ENCODE results near the gene ZNF664.

Gene ZNF664

GRCh38 chr12:123990511-123990910 lies 17.5 kb downstream of the ZNF664 start:
- no peaks in the 10 kb centered on the region for H3K9me2 ChIP-seq (replicated peaks; ENCODE audit: control insufficient read depth, low read length)
- no peaks in the 10 kb centered on the region for H4K20me1 ChIP-seq (ENCODE audit: control insufficient read depth, insufficient read depth, low read depth, low read length)
- peaks cover 29% of the 10 kb centered on the region for H3K79me2 ChIP-seq (ENCODE audit: control insufficient read depth, low read length)
- H3K27ac ChIP-seq (ENCODE audit: low read depth, low read length): no peak overlapping the region
- H3F3A ChIP-seq (ENCODE audit: control insufficient read depth, insufficient read depth): no peaks in the 10 kb centered on the region
- TF ChIP-seq CTCF (IDR thresholded peaks at IDR 0.05; ENCODE audit: low read depth, low read length, poor library complexity, severe bottlenecking): no peak
- no peak for TF ChIP-seq EZH2phosphoT487 (IDR thresholded peaks at IDR 0.05; ENCODE audit: borderline replicate concordance, low read length)
- no peaks in the 10 kb centered on the region for H3K27me3 ChIP-seq (ENCODE audit: control insufficient read depth, low read length)
- H3K36me3 ChIP-seq (ENCODE audit: control insufficient read depth, low read length): peaks cover 91% of the 10 kb centered on the region
- H3K4me3 ChIP-seq (ENCODE audit: low read length): no peak overlapping the region
- H3K4me1 ChIP-seq (ENCODE audit: control insufficient read depth, low read length): peaks cover 15% of the 10 kb centered on the region
- no peak overlapping the region for H3K4me2 ChIP-seq (ENCODE audit: low read length)
- no peaks in the 10 kb centered on the region for H3K9me3 ChIP-seq (ENCODE audit: control insufficient read depth, insufficient read depth, low read length)

GRCh38 chr12:123991372-123991951 lies 18.4 kb downstream of the ZNF664 start:
- TF ChIP-seq EZH2phosphoT487 (IDR thresholded peaks at IDR 0.05; ENCODE audit: borderline replicate concordance, low read length): no peak
- no peak overlapping the region for H3K4me2 ChIP-seq (ENCODE audit: low read length)
- H3K36me3 ChIP-seq (ENCODE audit: control insufficient read depth, low read length): peaks cover 91% of the 10 kb centered on the region

GRCh38 chr12:123992118-123992825 lies 19.3 kb downstream of the ZNF664 start:
- no peaks in the 10 kb centered on the region for H3K27me3 ChIP-seq (ENCODE audit: control insufficient read depth, low read length)
- H3K36me3 ChIP-seq (ENCODE audit: control insufficient read depth, low read length): peaks cover 85% of the 10 kb centered on the region
- H3K4me2 ChIP-seq (ENCODE audit: low read length): no peak overlapping the region
- TF ChIP-seq EZH2phosphoT487 (IDR thresholded peaks at IDR 0.05; ENCODE audit: borderline replicate concordance, low read length) (no peak), CTCF (IDR thresholded peaks at IDR 0.05; ENCODE audit: low read depth, low read length, poor library complexity, severe bottlenecking) (no peak)
- H3K27ac ChIP-seq (ENCODE audit: low read depth, low read length): no peak overlapping the region
- peaks cover 5% of the 10 kb centered on the region for H3K4me1 ChIP-seq (ENCODE audit: control insufficient read depth, low read length)
- peaks cover 27% of the 10 kb centered on the region for H3K79me2 ChIP-seq (ENCODE audit: control insufficient read depth, low read length)
- no peak overlapping the region for H3K4me3 ChIP-seq (ENCODE audit: low read length)
- H3F3A ChIP-seq (ENCODE audit: control insufficient read depth, insufficient read depth): no peaks in the 10 kb centered on the region
- no peaks in the 10 kb centered on the region for H3K9me2 ChIP-seq (replicated peaks; ENCODE audit: control insufficient read depth, low read length)
- no peaks in the 10 kb centered on the region for H3K9me3 ChIP-seq (ENCODE audit: control insufficient read depth, insufficient read depth, low read length)
- peaks cover 3% of the 10 kb centered on the region; the same call in 1 of the 2 replicates for H4K20me1 ChIP-seq (ENCODE audit: control insufficient read depth, insufficient read depth, low read depth, low read length)

More at GRCh38 chr12:123991372-123991951, 18.4 kb downstream of the ZNF664 start:
- Histone ChIP-seq H3K27ac (ENCODE audit: low read depth, low read length) (no peak overlapping the region), H3K79me2 (ENCODE audit: control insufficient read depth, low read length) (peaks cover 28% of the 10 kb centered on the region), H3K9me3 (ENCODE audit: control insufficient read depth, insufficient read depth, low read length) (no peaks in the 10 kb centered on the region), H3K9me2 (replicated peaks; ENCODE audit: control insufficient read depth, low read length) (no peaks in the 10 kb centered on the region), H3K27me3 (ENCODE audit: control insufficient read depth, low read length) (no peaks in the 10 kb centered on the region), H4K20me1 (ENCODE audit: control insufficient read depth, insufficient read depth, low read depth, low read length) (peaks cover 3% of the 10 kb centered on the region; the same call in 1 of the 2 replicates), H3F3A (ENCODE audit: control insufficient read depth, insufficient read depth) (no peaks in the 10 kb centered on the region), H3K4me1 (ENCODE audit: control insufficient read depth, low read length) (peaks cover 12% of the 10 kb centered on the region), H3K4me3 (ENCODE audit: low read length) (no peak overlapping the region)

All from DOHH2 (cell line).